Astrocyte of the spinal cord (primary cell): Measurements from ENCODE around the gene PGAP3.

ENCODE experiments used
- DNase-seq: peaks from one replicate; pipeline ENCODE4 v3.0.0; 2011; ENCODE audit warnings: low read depth, low spot score
- H3K4me3 ChIP-seq: 2 replicates; pipeline ENCODE4 v1.5.1; 2011; ENCODE audit warnings: low read depth, mild to moderate bottlenecking, low read length, moderate library complexity
- in situ Hi-C: cut with HindIII; loops from 2 replicates; pipeline ENCODE4 v1.10.0; 2017; ENCODE audit warnings: low sequenced_read_pairs
- TF ChIP-seq, protein P1 (sequence below): IDR thresholded peaks from 2 replicates; pipeline ENCODE4 v1.5.1; 2012; ENCODE audit warnings: low read depth, mild to moderate bottlenecking, low read length, inconsistent platforms

Gene PGAP3

DNA sequence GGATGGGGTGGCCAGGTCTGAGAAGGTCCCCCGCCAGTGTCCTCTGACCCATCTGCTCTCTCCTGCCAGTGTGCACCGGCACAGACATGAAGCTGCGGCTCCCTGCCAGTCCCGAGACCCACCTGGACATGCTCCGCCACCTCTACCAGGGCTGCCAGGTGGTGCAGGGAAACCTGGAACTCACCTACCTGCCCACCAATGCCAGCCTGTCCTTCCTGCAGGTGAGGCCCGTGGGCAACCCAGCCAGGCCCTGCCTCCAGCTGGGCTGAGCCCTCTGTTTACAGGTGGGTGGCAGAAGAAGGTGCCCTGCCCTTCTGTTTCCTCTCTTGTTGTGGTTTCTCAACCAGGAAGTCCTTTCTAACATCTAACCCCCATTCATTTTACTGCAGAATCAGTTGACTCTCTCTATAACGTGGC lies 19.1 kb upstream of the PGAP3 start:
- TF ChIP-seq, protein P1, sequence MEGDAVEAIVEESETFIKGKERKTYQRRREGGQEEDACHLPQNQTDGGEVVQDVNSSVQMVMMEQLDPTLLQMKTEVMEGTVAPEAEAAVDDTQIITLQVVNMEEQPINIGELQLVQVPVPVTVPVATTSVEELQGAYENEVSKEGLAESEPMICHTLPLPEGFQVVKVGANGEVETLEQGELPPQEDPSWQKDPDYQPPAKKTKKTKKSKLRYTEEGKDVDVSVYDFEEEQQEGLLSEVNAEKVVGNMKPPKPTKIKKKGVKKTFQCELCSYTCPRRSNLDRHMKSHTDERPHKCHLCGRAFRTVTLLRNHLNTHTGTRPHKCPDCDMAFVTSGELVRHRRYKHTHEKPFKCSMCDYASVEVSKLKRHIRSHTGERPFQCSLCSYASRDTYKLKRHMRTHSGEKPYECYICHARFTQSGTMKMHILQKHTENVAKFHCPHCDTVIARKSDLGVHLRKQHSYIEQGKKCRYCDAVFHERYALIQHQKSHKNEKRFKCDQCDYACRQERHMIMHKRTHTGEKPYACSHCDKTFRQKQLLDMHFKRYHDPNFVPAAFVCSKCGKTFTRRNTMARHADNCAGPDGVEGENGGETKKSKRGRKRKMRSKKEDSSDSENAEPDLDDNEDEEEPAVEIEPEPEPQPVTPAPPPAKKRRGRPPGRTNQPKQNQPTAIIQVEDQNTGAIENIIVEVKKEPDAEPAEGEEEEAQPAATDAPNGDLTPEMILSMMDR: no peak
- no peak for DNase-seq
- H3K4me3 ChIP-seq: no peak overlapping the region
- in situ Hi-C loops: no loop called here

DNA sequence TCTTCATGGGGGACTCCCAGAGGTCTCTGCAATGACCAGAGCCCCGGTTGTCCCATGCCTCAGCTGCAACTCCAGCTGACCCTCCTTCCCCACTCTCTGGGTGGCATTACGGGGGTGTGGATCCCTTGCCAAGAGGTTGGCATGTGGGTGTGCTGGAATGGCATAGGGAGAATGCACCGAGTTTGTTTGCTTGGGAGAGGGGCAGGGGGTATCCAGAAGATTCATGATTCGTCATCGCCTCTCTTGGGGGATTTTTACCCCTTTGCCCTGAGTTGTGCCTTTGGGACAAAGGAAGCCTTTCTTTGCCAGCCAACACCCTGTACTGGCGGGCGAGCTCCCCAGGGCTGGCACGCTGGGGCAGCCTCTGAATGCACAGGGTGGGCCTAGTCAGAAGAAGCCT lies 18.5 kb upstream of the PGAP3 start:
- TF ChIP-seq, protein P1: no peak
- DNase-seq: no peak
- in situ Hi-C loops: no loop called here
- no peak overlapping the region for H3K4me3 ChIP-seq

DNA sequence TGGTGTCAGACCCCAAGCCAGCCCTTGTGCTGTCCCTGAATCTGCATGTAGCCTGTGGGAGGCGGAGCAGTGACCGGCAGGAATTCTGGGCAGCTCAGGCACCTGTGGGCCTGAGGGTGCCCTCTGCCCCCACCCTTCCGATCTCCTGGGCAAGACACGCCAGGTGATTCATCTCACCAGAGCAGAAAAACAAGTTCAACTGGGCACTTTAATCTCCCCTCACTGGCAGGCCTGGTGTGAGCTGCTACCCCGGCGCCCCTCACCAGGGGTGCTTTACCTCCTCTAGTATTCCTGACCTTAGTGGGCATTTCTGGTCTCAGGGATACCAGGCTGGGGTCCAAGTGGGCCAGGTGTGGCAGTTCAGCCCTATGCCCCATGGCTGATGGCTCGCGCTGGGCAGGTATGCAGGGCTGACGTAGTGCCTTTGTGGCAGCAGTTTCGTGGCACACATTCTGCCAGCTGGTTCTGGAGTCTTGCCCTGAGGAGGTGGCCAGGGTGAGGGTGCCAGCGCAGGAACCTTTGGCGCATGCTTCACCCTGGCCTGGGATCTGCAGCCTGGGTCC lies 18.0 kb upstream of the PGAP3 start:
- TF ChIP-seq, protein P1: no peak
- in situ Hi-C loops: no loop called here
- DNase-seq: no peak
- H3K4me3 ChIP-seq: no peak overlapping the region

DNA sequence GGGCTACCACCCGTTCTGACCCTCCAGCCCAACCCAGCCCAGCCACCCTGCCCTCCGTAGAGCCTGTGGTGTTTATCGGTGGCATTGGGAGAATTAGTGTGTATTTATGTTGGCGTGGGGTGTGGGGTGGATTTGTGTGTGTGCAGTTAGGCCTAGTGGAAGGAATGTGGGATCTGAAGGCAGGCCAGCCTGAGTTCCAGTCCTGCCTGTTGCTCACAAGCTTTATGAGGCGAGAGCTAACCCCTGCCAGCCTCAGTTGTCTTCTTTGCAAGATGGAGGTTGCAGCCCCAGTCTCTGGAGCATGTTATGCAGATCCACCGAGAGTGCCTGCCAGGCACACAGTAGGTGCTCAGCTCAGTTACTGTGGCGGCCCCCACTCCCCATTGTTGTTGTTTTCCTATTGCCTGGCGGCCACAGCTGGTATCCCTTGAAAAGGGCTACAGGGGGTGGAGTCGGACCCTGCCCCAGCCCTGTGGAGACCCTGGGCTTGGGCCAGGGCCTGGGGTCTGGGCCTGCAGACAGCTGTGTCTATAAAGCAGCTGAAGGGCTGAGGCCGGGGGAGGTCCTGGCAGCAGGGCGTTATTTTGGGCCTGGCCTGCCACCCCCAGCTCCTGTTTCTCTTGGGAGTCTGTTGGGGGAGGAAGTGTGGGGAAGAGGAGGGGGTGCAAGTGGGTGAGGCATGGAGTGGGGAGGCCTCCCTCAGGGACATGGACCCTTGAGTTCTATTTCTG lies 17.1 kb upstream of the PGAP3 start:
- DNase-seq: peak; percentile 29
- in situ Hi-C loops: no loop called here
- no peak overlapping the region for H3K4me3 ChIP-seq

DNA sequence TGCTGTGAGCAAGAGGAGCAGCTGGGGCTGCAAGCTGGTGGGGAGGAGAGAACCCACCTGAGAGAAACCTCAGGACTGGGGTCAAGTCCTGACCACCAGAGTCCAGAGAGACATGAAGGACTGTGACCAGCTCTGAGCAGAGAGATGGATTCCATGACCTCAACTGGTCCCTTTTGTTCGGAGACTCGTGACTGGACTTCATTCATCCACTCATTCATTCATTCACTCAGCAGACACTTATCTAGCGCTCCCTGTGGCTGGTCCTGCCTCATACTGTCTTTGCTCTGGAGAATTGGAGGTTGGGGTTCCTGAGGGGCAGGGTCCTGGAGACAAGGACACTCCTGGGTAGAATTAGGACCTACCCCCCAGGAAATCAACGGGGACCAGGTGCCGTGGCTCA lies 16.1 kb upstream of the PGAP3 start:
- in situ Hi-C loops: no loop called here
- DNase-seq: no peak
- TF ChIP-seq, protein P1: no peak
- no peak overlapping the region for H3K4me3 ChIP-seq

More for the DNA sequence above, 17.1 kb upstream of the PGAP3 start:
- TF ChIP-seq, protein P1: peak; percentile 33

DNA sequence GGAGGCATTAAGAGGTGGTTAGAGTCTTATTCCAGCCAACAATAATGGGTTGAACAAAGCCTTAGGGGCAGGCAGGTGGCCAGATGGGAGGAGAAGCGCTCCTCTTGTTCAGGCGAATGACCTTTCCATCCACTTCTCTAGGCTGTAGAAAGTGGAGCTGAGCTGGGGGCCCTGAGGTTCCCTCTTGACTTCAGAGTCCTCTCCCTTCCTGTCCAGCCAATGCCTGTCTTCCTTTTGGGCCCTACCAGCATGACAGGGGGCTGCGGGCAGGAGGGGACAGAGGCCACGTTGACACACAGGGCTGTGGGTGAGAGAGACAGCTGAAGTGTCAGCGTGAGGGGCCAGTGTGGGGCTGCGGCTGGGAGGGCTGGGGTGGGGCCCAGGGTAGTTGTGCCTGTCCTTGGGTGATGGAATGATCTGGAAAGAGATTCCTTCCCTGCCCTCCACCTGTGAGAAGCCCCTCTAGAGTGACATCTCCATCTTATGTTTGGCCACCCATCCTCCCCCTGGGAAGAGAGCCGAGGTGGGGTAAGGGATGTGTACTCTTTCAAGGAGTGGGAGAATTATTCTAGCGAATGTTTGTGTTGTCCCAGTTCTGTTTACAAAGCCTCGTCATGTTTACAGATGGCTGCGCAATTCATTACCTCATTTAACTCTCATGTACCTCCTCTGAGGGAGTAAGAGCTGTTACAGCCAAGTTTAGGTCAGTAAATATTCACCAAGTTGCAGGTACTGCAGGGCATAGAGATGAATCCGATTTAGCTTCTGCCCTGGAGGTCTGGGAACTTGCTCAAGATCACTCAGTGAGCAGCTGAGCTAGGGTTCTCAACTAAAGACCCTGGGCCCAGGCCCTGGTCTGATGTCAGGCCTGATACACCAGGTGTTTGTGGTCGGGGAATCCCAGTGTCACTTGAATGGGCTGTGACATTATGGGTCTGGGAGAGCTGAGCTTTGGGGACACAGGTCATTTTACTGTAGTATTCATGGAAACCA lies 15.3 kb upstream of the PGAP3 start:
- H3K4me3 ChIP-seq: no peak overlapping the region
- in situ Hi-C loops: no loop called here
- no peak for DNase-seq
- TF ChIP-seq, protein P1: no peak
